GM13976 (cell line): ENCODE data around the gene CDK11A.

Experiments
- DNase-seq: peaks from one replicate; pipeline ENCODE4 v3.0.0; 2012; ENCODE audit warnings: low spot score
- CTCF ChIP-seq: IDR thresholded peaks from 2 replicates; pipeline ENCODE4 v1.5.1; 2012; ENCODE audit warnings: borderline replicate concordance, mild to moderate bottlenecking; ENCODE audit not compliant: insufficient read depth; ENCODE audit errors: extremely low read depth, missing control alignments, control extremely low read depth
- in situ Hi-C: fragments of 300-500 bp; cut with MboI; formaldehyde crosslinking; loops from one replicate; pipeline ENCODE4 v1.12.0; 2022; ENCODE audit warnings: low sequenced_read_pairs, mixed read lengths, inconsistent platforms; ENCODE audit not compliant: unreplicated experiment

The CDK11A gene

GRCh38 chr1:1763657-1764621 is 39.8 kb upstream of the CDK11A start:
- DNase-seq: no peak
- in situ Hi-C loops: no loop called here
- TF ChIP-seq CTCF: peak; percentile 3

GRCh38 chr1:1761504-1762376 is 37.6 kb upstream of the CDK11A start:
- DNase-seq: no peak
- no peak for TF ChIP-seq CTCF
- in situ Hi-C loops: no loop called here

GRCh38 chr1:1760715-1761114 is 36.6 kb upstream of the CDK11A start:
- in situ Hi-C loops: no loop called here
- no peak for DNase-seq
- TF ChIP-seq CTCF: no peak

- DNase-seq: no peak
- no peak for TF ChIP-seq CTCF
- in situ Hi-C loops: no loop called here
These were observed 36.1 kb upstream of the CDK11A start for GRCh38 chr1:1760345-1760650.

- in situ Hi-C loops: no loop called here
- TF ChIP-seq CTCF: no peak
- DNase-seq: no peak
These were observed 35.5 kb upstream of the CDK11A start for GRCh38 chr1:1759456-1760344.
